ENCODE measurements around the gene TOR3A.
"Not testable (repeated sequence)": the region's sequence is repeated elsewhere in the genome, so short reads cannot be mapped to it uniquely, and the experiment has no call there.

- TF ChIP-seq CTCF, POLR2A (IDR thresholded peaks at IDR 0.05): not testable (repeated sequence)
Observed at GRCh38 chr1:179135168-179135567, 53.3 kb downstream of the TOR3A start.
